IPS DF 6.9 (cell line): Measurements from ENCODE around the gene ACKR4.

Experiments
- DNase-seq: peaks from one replicate; pipeline ENCODE4 v3.0.0-alpha.2; 2013; ENCODE audit warnings: low read depth, low spot score
- H3K27ac ChIP-seq: one replicate; pipeline ENCODE4 v1.5.1; 2013; ENCODE audit warnings: low read length, control low read depth
- H3K27me3 ChIP-seq: 2 replicates; pipeline ENCODE4 v1.6.1; 2013; ENCODE audit warnings: mild to moderate bottlenecking, low read length; ENCODE audit not compliant: control insufficient read depth, insufficient read depth
- H3K36me3 ChIP-seq: 2 replicates; pipeline ENCODE4 v1.6.1; 2013; ENCODE audit warnings: low read length; ENCODE audit not compliant: control insufficient read depth, insufficient read depth
- H3K4me1 ChIP-seq: 2 replicates; pipeline ENCODE4 v1.6.1; 2013; ENCODE audit warnings: low read length; ENCODE audit not compliant: control insufficient read depth, insufficient read depth
- H3K4me3 ChIP-seq: 2 replicates; pipeline ENCODE4 v1.5.1; 2013; ENCODE audit warnings: mild to moderate bottlenecking, low read length
- H3K9me3 ChIP-seq: 2 replicates; pipeline ENCODE4 v1.6.1; 2013; ENCODE audit warnings: low read length, inconsistent platforms; ENCODE audit not compliant: control insufficient read depth, insufficient read depth
- WGBS: extraction: QIAGEN DNeasy Blood & Tissue Kit; methylation state at CpG from one replicate; pipeline ENCODE4 v1.1.7; 2013; ENCODE audit warnings: mixed read lengths, missing lambda C conversion rate; ENCODE audit not compliant: insufficient read length, insufficient coverage; 5-methylcytosine and 5-hydroxymethylcytosine counted together

Gene ACKR4

DNA sequence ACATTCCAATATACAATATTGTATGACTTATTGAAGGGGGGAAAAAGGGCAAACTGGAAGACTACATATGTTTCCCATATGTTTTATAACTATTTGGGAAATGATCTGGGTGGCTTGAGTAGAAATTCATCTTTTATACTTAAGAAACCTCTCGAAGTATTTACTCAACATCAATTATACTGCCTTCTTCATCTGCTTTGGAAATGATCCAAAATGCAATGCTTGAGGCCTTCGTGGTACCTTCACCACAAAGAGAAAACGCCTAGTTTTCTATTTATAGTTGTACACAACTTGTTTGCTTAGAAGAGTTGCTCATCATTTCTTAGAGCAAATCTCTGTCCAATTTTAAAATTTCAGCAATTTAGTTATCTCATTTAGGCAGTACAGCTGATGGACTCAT is 18.8 kb downstream of the ACKR4 start:
- H3K4me1 ChIP-seq: no peaks in the 10 kb centered on the region
- no CpG with 5 or more reads among the region's 3 CpGs for WGBS
- DNase-seq: no peak
- H3K36me3 ChIP-seq: no peaks in the 10 kb centered on the region
- H3K27me3 ChIP-seq: no peaks in the 10 kb centered on the region
- H3K4me3 ChIP-seq: no peak overlapping the region
- H3K9me3 ChIP-seq: no peaks in the 10 kb centered on the region
- H3K27ac ChIP-seq: no peak overlapping the region

DNA sequence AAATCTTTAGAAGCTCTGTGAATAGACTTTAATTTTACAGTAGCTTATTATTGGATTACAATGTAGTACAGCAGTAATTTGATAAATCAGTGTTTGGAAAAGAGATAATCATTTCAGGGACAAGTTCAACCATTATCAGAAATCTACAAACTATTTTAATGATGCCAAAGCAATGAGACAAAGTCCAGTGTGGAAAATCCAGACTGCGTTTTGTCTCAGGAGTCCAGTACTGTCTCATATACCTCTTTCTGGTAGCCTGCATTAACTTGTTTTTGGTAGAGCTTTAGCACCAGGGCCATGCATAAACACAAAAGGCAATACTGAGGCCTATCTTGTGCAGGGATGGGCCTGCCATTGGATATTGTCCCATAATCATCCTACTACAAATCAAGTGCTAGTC is 19.7 kb downstream of the ACKR4 start:
- WGBS: no CpG with 5 or more reads among the region's 1 CpG
- Histone ChIP-seq H3K27ac (no peak overlapping the region), H3K27me3 (no peaks in the 10 kb centered on the region), H3K36me3 (no peaks in the 10 kb centered on the region), H3K9me3 (no peaks in the 10 kb centered on the region), H3K4me3 (no peak overlapping the region), H3K4me1 (no peaks in the 10 kb centered on the region)
- DNase-seq: no peak

DNA sequence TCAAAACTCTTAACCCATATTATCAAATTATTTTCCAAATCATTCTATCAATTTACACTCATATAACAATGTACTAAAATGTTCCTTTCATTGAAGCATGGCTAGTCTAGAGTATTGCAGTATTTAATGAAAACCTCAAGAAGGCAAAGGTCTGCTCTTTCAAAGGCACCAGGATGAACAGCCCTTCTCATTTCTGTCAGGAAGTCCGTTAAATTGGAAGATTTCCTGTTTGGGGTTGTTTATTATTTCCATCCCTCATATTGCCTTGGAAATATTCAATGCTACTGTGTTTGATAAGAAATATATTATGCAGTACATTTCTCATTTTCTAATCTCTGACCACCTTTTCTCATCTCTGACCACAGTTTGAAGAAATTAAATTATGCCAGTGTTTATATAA is 25.1 kb downstream of the ACKR4 start:
- no peak overlapping the region for H3K4me3 ChIP-seq
- no peaks in the 10 kb centered on the region for H3K9me3 ChIP-seq
- no CpG with 5 or more reads among the region's 1 CpG for WGBS

DNA sequence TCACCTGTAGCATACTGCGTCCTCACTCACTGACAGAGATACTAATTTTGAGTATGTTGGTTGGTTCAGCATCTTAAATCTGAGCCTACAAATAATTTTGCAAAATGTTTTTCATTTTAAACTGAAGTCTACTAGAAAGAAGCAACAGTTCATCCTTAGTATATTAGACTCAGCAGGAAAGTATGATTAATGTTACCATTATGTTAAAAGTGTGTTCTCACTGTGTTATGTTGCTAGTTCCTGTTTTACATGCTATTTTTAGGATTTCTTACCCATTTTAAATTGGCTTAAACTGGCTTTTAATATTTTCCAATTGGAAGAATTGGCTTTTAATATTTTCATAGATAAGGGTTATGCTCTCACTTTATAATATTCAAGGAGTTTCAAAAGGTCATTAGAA is 25.7 kb downstream of the ACKR4 start:
- no peaks in the 10 kb centered on the region for H3K4me1 ChIP-seq
- no peaks in the 10 kb centered on the region for H3K27me3 ChIP-seq
- H3K4me3 ChIP-seq: no peak overlapping the region
- WGBS: no CpG with 5 or more reads among the region's 1 CpG
- no peaks in the 10 kb centered on the region for H3K36me3 ChIP-seq
- DNase-seq: no peak
- no peaks in the 10 kb centered on the region for H3K9me3 ChIP-seq
- H3K27ac ChIP-seq: no peak overlapping the region

More for the DNA sequence above, 25.1 kb downstream of the ACKR4 start:
- H3K27ac ChIP-seq: no peak overlapping the region
- H3K4me1 ChIP-seq: no peaks in the 10 kb centered on the region
- no peaks in the 10 kb centered on the region for H3K36me3 ChIP-seq
- no peak for DNase-seq
- H3K27me3 ChIP-seq: no peaks in the 10 kb centered on the region

DNA sequence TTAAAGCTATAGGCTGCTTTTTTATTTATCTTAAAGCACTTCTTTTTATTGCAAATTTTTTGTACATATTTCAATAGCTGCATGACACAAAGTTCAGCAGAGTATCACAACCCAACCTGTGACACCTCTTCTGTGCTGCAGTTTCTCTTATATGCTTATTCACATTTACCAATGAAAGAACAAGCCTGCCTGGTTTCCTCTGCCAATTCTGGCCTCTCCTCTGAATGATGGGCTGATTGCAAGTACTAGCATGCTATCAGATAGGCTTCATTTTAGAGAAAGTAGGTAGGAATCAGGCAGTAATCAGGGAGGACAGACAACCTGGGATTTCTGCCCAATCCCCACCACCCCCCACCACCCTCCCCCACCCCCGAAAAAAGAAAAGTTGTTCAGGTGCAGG is 26.6 kb downstream of the ACKR4 start:
- Histone ChIP-seq H3K27ac (no peak overlapping the region), H3K9me3 (no peaks in the 10 kb centered on the region), H3K4me3 (no peak overlapping the region), H3K27me3 (no peaks in the 10 kb centered on the region), H3K4me1 (no peaks in the 10 kb centered on the region), H3K36me3 (no peaks in the 10 kb centered on the region)
- no peak for DNase-seq
- no CpG with 5 or more reads among the region's 1 CpG for WGBS

DNA sequence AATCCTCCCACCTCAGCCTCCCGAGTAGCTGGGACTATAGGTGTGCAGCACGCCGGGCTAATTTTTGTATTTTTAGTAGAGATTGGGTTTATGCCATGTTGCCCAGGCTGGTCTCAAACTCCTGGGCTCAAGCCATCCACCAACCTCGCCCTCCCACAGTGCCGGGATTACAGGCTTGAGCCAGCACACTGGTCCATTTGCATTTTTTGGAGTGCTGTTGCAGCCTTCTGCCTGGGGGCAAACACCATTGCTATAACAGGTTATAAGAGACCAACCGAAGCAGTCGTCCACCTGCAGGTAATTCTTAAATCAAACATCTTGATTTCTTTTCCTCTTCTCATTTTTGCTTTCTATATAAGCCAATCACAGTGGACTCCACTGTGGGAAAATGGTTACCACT is 27.7 kb downstream of the ACKR4 start:
- H3K4me3 ChIP-seq: no peak overlapping the region
- no peaks in the 10 kb centered on the region for H3K27me3 ChIP-seq
- no peaks in the 10 kb centered on the region for H3K36me3 ChIP-seq
- no peak for DNase-seq
- no peaks in the 10 kb centered on the region for H3K4me1 ChIP-seq
- WGBS: no CpG with 5 or more reads among the region's 7 CpGs
- H3K27ac ChIP-seq: no peak overlapping the region
- no peaks in the 10 kb centered on the region for H3K9me3 ChIP-seq

DNA sequence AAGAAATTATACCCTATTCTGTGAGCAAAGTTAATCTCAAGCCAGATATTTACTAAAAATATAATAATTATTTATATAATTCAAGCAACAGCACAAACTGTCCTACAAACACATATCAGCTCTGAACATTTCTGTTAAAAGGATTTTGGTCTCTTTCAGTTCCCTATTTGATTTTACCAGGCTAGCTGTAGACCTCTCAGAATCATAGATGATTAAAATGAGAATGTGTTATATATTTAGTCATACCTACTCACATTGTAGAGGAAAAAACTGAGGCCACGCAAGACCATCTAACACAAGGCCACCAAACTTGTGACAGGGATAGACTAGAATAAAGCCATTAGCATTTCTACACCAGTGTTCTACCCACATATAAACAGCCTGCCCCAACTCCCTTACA is 28.5 kb downstream of the ACKR4 start:
- Histone ChIP-seq H3K4me3 (no peak overlapping the region), H3K9me3 (no peaks in the 10 kb centered on the region), H3K27me3 (no peaks in the 10 kb centered on the region), H3K4me1 (no peaks in the 10 kb centered on the region), H3K36me3 (no peaks in the 10 kb centered on the region), H3K27ac (no peak overlapping the region)
- WGBS: no CpG with 5 or more reads among the region's 1 CpG
- DNase-seq: no peak

DNA sequence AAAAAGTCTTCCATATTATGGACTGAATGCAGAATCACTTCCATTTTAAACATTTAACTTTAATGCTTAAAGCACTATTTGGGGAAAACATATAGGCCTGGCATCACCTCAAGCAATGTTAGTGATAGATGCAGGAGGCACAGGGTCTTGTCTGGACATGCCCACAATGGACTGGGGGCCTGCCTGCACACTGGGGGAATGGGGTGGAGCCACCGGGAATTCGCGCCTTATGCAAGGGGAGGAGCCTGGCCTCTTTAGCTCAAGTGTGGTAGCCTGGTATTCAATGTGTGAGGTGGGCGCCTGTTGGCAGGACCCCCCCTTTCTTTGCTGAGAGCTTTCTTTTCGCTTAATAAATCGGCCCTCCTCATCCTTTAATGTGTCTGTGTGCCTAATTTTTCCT is 29.9 kb downstream of the ACKR4 start:
- H3K9me3 ChIP-seq: no peaks in the 10 kb centered on the region
- no peak overlapping the region for H3K27ac ChIP-seq
- no peak overlapping the region for H3K4me3 ChIP-seq
- H3K4me1 ChIP-seq: no peaks in the 10 kb centered on the region
- no peak for DNase-seq
- WGBS: no CpG with 5 or more reads among the region's 6 CpGs
- H3K36me3 ChIP-seq: no peaks in the 10 kb centered on the region
- H3K27me3 ChIP-seq: no peaks in the 10 kb centered on the region

DNA sequence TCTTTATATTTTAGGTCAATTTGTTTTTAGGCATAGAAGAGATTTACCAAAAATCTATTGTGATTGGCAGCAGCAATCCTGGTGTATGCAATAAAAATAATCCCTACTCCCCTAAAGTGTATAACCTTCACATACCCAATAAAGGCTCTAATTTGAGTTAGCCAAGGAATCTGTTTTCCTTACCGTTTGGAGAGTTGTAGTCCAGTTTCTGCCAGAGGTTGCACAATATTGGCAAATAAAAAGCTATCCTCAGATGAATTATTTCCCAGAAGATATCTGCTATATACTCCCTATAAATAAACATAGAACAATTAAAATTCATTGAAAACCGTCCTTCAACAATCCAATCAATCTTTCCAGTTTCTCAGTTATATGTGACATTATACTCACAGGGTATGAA is 31.1 kb downstream of the ACKR4 start:
- WGBS: 100% methylated on average over 1 of the region's 2 CpGs
- no peaks in the 10 kb centered on the region for H3K9me3 ChIP-seq

DNA sequence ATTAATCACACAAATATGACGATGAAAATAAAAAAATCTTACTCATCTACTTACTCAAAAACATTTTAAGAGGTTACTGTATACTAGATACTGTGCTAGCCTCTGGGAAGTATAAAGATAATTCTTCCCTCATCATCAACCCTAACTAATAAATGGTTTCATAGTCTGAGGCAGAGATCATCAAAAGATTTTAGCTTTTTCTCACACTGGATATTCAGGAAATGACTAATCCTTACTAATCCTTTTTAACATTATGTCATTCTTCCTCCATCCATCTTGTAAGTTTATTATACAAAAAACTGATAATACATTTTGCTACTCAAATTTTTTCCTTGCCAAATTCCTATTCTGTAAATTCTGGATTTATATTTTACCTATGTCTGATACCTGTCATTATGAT is 32.9 kb downstream of the ACKR4 start:
- WGBS: 100% methylated on average over 1 of the region's 1 CpG
- H3K4me3 ChIP-seq: no peak overlapping the region
- H3K9me3 ChIP-seq: no peaks in the 10 kb centered on the region
- no peaks in the 10 kb centered on the region for H3K27me3 ChIP-seq
- no peak for DNase-seq
- H3K4me1 ChIP-seq: no peaks in the 10 kb centered on the region
- no peaks in the 10 kb centered on the region for H3K36me3 ChIP-seq
- no peak overlapping the region for H3K27ac ChIP-seq

More for the DNA sequence above, 31.1 kb downstream of the ACKR4 start:
- no peak for DNase-seq
- Histone ChIP-seq H3K27ac (no peak overlapping the region), H3K27me3 (no peaks in the 10 kb centered on the region), H3K4me3 (no peak overlapping the region), H3K4me1 (no peaks in the 10 kb centered on the region), H3K36me3 (no peaks in the 10 kb centered on the region)

DNA sequence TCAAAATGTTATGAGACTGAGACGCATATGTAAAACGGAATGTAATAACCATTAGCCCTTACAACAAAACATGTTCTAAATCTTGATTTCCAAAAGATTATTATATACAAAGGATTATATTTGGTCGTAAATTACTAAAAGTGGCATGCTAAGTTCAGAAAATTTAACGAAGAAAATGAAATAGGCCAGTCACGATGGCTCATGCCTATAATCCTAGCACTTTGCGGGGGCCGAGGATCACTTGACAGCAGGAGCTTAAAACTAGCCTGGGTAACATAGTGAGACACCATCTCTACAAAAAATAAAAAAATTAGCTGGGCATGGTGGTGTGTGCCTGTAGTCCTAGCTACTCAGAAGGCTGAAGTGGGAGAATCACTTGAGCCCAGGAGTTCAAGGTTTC is 33.5 kb downstream of the ACKR4 start:
- WGBS: no CpG with 5 or more reads among the region's 7 CpGs

More for the DNA sequence above, 33.5 kb downstream of the ACKR4 start:
- Histone ChIP-seq H3K27me3 (no peaks in the 10 kb centered on the region), H3K9me3 (no peaks in the 10 kb centered on the region), H3K36me3 (no peaks in the 10 kb centered on the region), H3K4me3 (no peak overlapping the region), H3K27ac (no peak overlapping the region), H3K4me1 (no peaks in the 10 kb centered on the region)
- no peak for DNase-seq
